ENCODE data around the gene MUC20.
"Not testable (repeated sequence)": the region's sequence is repeated elsewhere in the genome, so short reads cannot be mapped to it uniquely, and the experiment has no call there.

- TF ChIP-seq POLR2A, CTCF (IDR thresholded peaks at IDR 0.05): not testable (repeated sequence)
These were observed 40.1 kb upstream of the MUC20 start for GRCh38 chr3:195680690-195681089.
